ENCODE measurements around the gene MPZL3. TPM values are rescaled to one million over a fixed set of nuclear protein-coding genes. Genes with fewer than 3 reads are reported as not detected.

MPZL3 gene
- total RNA-seq, 1 experiment from 2014 or later: 7.0 TPM

DNA sequence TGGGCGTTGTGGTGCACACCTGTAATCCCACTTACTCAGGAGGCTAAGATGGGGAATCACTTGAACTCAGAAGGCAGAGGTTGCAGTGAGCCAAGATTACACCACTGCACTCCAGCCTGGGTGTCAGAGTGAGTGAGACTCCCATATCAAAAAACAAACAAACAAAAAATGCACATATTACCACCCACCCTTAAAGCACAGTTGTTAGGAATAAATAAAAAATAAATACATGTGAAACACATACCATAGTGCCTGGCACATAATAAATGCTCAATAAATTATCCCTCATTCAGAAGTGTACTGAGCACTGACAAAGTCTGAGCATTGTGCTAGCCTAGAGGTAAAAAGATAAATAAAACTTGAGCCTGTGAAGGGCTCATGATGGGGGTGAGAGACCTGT lies 18.3 kb downstream of the MPZL3 start:
- H3K79me2 ChIP-seq (ENCODE audit: low read length): no peaks in the 10 kb centered on the region
- H3K27ac ChIP-seq (ENCODE audit: low read length): no peak overlapping the region
- no peak overlapping the region for H3K4me2 ChIP-seq (ENCODE audit: low read depth, low read length, poor library complexity, severe bottlenecking)
- H3K9ac ChIP-seq (ENCODE audit: low read length): no peak overlapping the region
- no peak overlapping the region for H2AFZ ChIP-seq (ENCODE audit: low read length)
- no peaks in the 10 kb centered on the region for H3K9me2 ChIP-seq (replicated peaks; ENCODE audit: insufficient read depth, low read length)
- H3K36me3 ChIP-seq (ENCODE audit: insufficient read depth, low read length): no peaks in the 10 kb centered on the region
- H3K27me3 ChIP-seq (ENCODE audit: low read length): no peaks in the 10 kb centered on the region
- no peak overlapping the region for H3K4me3 ChIP-seq (ENCODE audit: low read length)
- peaks cover 38% of the 10 kb centered on the region for H3K4me1 ChIP-seq (ENCODE audit: low read length)
- H4K20me1 ChIP-seq (ENCODE audit: insufficient read depth, low read depth, low read length): no peaks in the 10 kb centered on the region
- no peak for DNase-seq
- H3K9me3 ChIP-seq (ENCODE audit: low read length): no peaks in the 10 kb centered on the region

DNA sequence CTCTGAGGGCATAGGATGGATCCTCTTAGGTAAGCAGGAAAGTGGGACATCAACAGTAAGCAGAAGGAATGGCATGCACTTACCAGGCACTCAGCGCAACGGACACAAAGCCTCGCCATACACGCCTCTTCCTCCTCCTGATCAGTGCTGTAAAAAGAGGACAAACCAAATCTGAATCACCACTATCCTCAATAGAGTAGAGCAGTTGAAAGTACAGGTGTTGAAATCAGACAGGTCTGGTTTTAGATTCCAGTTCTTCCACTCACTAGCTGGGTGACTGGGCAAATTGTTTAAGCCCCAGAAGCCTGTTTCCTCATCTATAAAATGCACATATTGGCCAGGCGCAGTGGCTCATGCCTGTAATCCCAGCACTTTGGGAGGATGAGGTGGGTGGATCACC lies 18.8 kb downstream of the MPZL3 start:
- DNase-seq: no peak
- H4K20me1 ChIP-seq (ENCODE audit: insufficient read depth, low read depth, low read length): no peaks in the 10 kb centered on the region
- no peaks in the 10 kb centered on the region for H3K9me2 ChIP-seq (replicated peaks; ENCODE audit: insufficient read depth, low read length)
- H3K4me3 ChIP-seq (ENCODE audit: low read length): no peak overlapping the region
- H3K9me3 ChIP-seq (ENCODE audit: low read length): no peaks in the 10 kb centered on the region
- no peak overlapping the region for H3K4me2 ChIP-seq (ENCODE audit: low read depth, low read length, poor library complexity, severe bottlenecking)
- H3K79me2 ChIP-seq (ENCODE audit: low read length): no peaks in the 10 kb centered on the region
- H3K27ac ChIP-seq (ENCODE audit: low read length): no peak overlapping the region
- H3K9ac ChIP-seq (ENCODE audit: low read length): no peak overlapping the region
- H3K4me1 ChIP-seq (ENCODE audit: low read length): peaks cover 41% of the 10 kb centered on the region
- H2AFZ ChIP-seq (ENCODE audit: low read length): no peak overlapping the region
- no peaks in the 10 kb centered on the region for H3K36me3 ChIP-seq (ENCODE audit: insufficient read depth, low read length)
- no peaks in the 10 kb centered on the region for H3K27me3 ChIP-seq (ENCODE audit: low read length)

DNA sequence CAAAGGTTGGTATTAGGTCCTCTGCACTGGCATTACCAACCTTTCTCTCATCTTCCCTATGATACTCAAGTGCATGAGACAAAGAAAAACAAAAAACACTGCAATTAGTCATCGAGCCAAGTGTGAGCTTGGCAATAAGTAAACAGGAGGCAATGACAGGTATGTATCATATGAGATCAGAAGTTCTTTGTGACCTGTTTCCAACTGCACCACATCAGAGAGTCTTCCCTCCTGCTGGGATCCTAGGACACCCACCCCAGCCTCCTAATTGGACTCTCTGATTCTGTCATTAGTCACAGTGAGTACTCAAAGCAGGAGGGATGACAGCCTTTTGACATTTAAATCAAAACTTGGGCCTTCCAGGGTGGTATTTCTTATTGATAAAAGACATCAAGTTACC lies 19.5 kb downstream of the MPZL3 start:
- Histone ChIP-seq H3K27ac (ENCODE audit: low read length) (no peak overlapping the region), H4K20me1 (ENCODE audit: insufficient read depth, low read depth, low read length) (no peaks in the 10 kb centered on the region), H3K9me2 (replicated peaks; ENCODE audit: insufficient read depth, low read length) (no peaks in the 10 kb centered on the region), H3K9me3 (ENCODE audit: low read length) (no peaks in the 10 kb centered on the region), H3K4me1 (ENCODE audit: low read length) (peaks cover 45% of the 10 kb centered on the region), H3K9ac (ENCODE audit: low read length) (no peak overlapping the region), H3K4me3 (ENCODE audit: low read length) (no peak overlapping the region), H3K27me3 (ENCODE audit: low read length) (no peaks in the 10 kb centered on the region), H2AFZ (ENCODE audit: low read length) (no peak overlapping the region), H3K4me2 (ENCODE audit: low read depth, low read length, poor library complexity, severe bottlenecking) (no peak overlapping the region), H3K79me2 (ENCODE audit: low read length) (no peaks in the 10 kb centered on the region), H3K36me3 (ENCODE audit: insufficient read depth, low read length) (no peaks in the 10 kb centered on the region)
- DNase-seq: no peak

DNA sequence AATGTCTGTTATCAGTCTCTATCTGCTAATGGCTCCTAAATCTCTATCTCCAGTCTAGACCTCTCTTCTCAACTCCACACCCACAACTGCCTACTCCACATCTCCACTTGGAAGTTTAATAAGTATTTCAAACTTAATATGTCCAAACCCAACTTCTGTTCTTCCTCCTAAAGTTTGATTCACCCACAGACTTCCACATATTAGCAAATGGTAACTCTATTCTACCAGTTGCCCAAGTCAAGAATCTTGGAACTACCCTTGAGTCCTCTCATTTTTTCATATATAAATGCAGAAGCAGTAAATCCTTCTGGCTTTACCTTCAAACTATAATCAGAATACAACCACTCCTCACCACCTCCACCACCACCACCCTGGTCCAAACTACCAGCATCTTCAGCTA lies 20.7 kb downstream of the MPZL3 start:
- Histone ChIP-seq H3K9ac (ENCODE audit: low read length) (no peak overlapping the region), H3K4me1 (ENCODE audit: low read length) (peaks cover 51% of the 10 kb centered on the region), H3K27ac (ENCODE audit: low read length) (0 out of 2 replicates have a peak overlapping the region, but pooled peaks have one; percentile 22), H3K9me2 (replicated peaks; ENCODE audit: insufficient read depth, low read length) (no peaks in the 10 kb centered on the region), H3K79me2 (ENCODE audit: low read length) (no peaks in the 10 kb centered on the region), H3K27me3 (ENCODE audit: low read length) (no peaks in the 10 kb centered on the region), H3K4me3 (ENCODE audit: low read length) (no peak overlapping the region), H4K20me1 (ENCODE audit: insufficient read depth, low read depth, low read length) (no peaks in the 10 kb centered on the region), H3K4me2 (ENCODE audit: low read depth, low read length, poor library complexity, severe bottlenecking) (no peak overlapping the region), H2AFZ (ENCODE audit: low read length) (no peak overlapping the region), H3K36me3 (ENCODE audit: insufficient read depth, low read length) (no peaks in the 10 kb centered on the region), H3K9me3 (ENCODE audit: low read length) (no peaks in the 10 kb centered on the region)
- DNase-seq: no peak

DNA sequence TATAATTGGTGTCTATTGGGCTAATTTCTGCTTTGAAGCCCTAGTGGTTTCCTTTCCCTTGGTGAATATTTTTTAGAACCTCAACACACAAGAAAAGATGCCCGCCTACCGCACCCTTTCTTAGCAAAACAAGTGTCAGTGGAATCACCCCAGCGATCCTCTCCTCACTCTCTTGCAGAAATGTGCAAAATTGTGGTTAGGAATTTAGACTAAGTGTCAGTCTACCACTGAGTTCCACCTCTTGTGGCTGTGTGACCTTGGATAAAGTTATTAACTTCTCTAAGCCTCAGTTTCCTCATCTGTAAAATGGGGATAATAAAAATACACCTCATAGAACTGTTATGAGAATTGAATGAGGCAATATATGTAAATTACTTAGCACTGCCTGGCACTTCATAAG lies 22.1 kb downstream of the MPZL3 start:
- Histone ChIP-seq H3K36me3 (ENCODE audit: insufficient read depth, low read length) (peaks cover 9% of the 10 kb centered on the region), H3K9me3 (ENCODE audit: low read length) (peaks cover 5% of the 10 kb centered on the region; the same call in 1 of the 2 replicates), H3K4me2 (ENCODE audit: low read depth, low read length, poor library complexity, severe bottlenecking) (no peak overlapping the region), H3K79me2 (ENCODE audit: low read length) (no peaks in the 10 kb centered on the region), H3K27me3 (ENCODE audit: low read length) (no peaks in the 10 kb centered on the region), H3K4me1 (ENCODE audit: low read length) (peaks cover 54% of the 10 kb centered on the region), H2AFZ (ENCODE audit: low read length) (no peak overlapping the region), H4K20me1 (ENCODE audit: insufficient read depth, low read depth, low read length) (no peaks in the 10 kb centered on the region), H3K9ac (ENCODE audit: low read length) (no peak overlapping the region), H3K4me3 (ENCODE audit: low read length) (no peak overlapping the region), H3K27ac (ENCODE audit: low read length) (peak overlapping the region; percentile 99), H3K9me2 (replicated peaks; ENCODE audit: insufficient read depth, low read length) (no peaks in the 10 kb centered on the region)
- no peak for DNase-seq

DNA sequence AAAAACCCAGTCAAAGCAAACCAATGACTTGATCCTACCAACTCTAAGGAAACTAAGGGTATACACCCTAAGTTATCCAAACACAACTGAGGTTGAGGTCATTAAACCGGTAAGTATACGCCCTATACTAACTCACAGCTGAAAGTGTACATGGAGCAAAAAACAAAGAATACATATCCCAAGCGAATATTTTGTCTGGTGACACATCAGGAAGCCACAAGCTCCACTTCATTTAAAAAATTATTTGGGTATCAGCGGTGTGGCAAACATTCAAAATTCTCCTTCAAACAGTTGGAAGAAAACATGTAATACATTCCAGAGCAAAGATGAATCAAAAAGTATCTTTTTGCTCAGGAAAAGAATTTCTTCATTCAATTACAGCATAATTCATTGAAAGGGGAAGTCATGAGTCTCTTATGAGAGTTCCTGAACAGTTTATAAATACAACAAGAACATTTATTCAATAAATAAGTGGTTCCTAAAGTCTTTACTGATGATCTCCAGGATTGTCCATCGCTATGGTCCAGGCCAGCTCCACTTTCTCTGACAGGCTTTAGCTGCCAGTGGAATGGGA lies 22.8 kb downstream of the MPZL3 start:
- H3K27me3 ChIP-seq (ENCODE audit: low read length): no peaks in the 10 kb centered on the region
- H3K9me2 ChIP-seq (replicated peaks; ENCODE audit: insufficient read depth, low read length): no peaks in the 10 kb centered on the region
- H3K9me3 ChIP-seq (ENCODE audit: low read length): peaks cover 5% of the 10 kb centered on the region; the same call in 1 of the 2 replicates
- peaks cover 54% of the 10 kb centered on the region for H3K4me1 ChIP-seq (ENCODE audit: low read length)
- no peak for DNase-seq
- H3K4me2 ChIP-seq (ENCODE audit: low read depth, low read length, poor library complexity, severe bottlenecking): no peak overlapping the region
- H4K20me1 ChIP-seq (ENCODE audit: insufficient read depth, low read depth, low read length): no peaks in the 10 kb centered on the region
- peaks cover 9% of the 10 kb centered on the region for H3K36me3 ChIP-seq (ENCODE audit: insufficient read depth, low read length)
- H3K27ac ChIP-seq (ENCODE audit: low read length): peak overlapping the region; percentile 99
- H2AFZ ChIP-seq (ENCODE audit: low read length): no peak overlapping the region
- H3K79me2 ChIP-seq (ENCODE audit: low read length): no peaks in the 10 kb centered on the region
- no peak overlapping the region for H3K4me3 ChIP-seq (ENCODE audit: low read length)
- H3K9ac ChIP-seq (ENCODE audit: low read length): no peak overlapping the region

DNA sequence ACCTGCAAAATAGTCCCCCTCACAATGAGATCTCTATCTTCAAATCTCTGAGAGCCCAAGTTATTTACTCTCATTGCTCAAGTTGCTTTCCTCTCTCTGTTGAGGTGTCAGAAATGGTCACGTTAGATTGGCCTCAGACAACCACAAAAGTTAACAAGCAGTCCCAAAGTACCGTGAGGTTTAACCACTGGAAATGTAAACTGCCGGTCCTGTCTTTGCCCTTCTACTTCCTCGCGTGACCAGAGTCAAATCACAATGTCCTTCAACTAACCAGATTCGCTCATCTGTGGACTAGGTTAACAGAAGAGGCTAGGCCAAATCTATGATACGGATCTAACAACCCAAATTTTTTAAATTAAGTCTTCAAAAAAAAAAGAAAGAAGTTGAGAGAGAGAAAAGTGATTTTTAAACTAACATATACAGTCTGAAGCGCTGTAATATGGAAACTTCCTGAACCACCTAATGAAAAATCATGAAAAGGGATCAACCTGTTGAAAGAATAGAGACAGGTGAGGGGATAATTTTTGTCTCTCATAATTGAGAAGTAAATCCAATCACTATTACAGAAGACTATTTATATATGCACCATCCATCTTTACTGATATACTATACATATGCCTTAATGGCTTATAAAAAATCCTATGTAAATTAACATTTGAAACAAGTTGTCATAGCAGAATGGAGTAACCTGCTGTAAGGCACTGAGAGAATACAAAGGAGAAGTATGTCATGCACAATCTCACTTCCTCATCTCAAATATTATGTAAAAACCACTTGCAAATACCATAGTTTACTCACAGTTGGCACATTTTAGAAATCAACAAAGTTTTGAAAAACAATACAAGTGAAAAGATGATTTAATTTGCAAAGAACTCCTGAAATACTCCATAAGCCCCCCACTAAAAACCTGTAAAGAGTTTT lies 24.0 kb downstream of the MPZL3 start:
- no peak overlapping the region for H2AFZ ChIP-seq (ENCODE audit: low read length)
- H3K4me3 ChIP-seq (ENCODE audit: low read length): peak overlapping the region; percentile 23; the same call in 1 of the 2 replicates
- no peaks in the 10 kb centered on the region for H3K9me2 ChIP-seq (replicated peaks; ENCODE audit: insufficient read depth, low read length)
- H3K9ac ChIP-seq (ENCODE audit: low read length): peak overlapping the region; percentile 58
- peak overlapping the region; percentile 65 for H3K4me2 ChIP-seq (ENCODE audit: low read depth, low read length, poor library complexity, severe bottlenecking)
- H3K27ac ChIP-seq (ENCODE audit: low read length): peak overlapping the region; percentile 99
- H3K27me3 ChIP-seq (ENCODE audit: low read length): no peaks in the 10 kb centered on the region
- peaks cover 67% of the 10 kb centered on the region for H3K4me1 ChIP-seq (ENCODE audit: low read length)
- H3K79me2 ChIP-seq (ENCODE audit: low read length): no peaks in the 10 kb centered on the region
- peak; percentile 80 for DNase-seq
- H4K20me1 ChIP-seq (ENCODE audit: insufficient read depth, low read depth, low read length): no peaks in the 10 kb centered on the region
- H3K9me3 ChIP-seq (ENCODE audit: low read length): peaks cover 5% of the 10 kb centered on the region; the same call in 1 of the 2 replicates
- peaks cover 9% of the 10 kb centered on the region for H3K36me3 ChIP-seq (ENCODE audit: insufficient read depth, low read length)

DNA sequence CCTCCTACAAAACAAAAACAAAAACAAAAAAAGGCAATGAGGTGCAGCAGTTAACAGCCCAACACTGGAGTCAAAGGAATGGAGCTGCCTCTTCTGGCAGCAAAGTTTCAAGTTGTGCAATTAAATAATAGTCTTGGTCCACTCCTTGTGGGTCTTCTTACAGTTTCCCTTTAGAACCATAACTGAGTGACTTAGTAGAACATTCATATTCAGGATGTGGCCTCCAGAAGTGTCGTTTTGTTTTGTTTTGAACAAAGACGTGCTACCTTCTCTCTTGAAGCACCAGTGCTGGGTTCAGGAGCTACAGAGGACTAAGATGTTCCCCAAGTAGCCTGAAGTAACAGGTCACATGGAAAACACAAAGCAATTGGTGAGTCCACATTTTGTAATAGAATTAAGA lies 25.4 kb downstream of the MPZL3 start:
- Histone ChIP-seq H3K36me3 (ENCODE audit: insufficient read depth, low read length) (peaks cover 9% of the 10 kb centered on the region), H3K9me2 (replicated peaks; ENCODE audit: insufficient read depth, low read length) (no peaks in the 10 kb centered on the region), H3K27ac (ENCODE audit: low read length) (peak overlapping the region; percentile 99), H2AFZ (ENCODE audit: low read length) (no peak overlapping the region), H3K9me3 (ENCODE audit: low read length) (peaks cover 5% of the 10 kb centered on the region; the same call in 1 of the 2 replicates), H3K4me1 (ENCODE audit: low read length) (peaks cover 74% of the 10 kb centered on the region), H4K20me1 (ENCODE audit: insufficient read depth, low read depth, low read length) (no peaks in the 10 kb centered on the region), H3K4me3 (ENCODE audit: low read length) (no peak overlapping the region), H3K79me2 (ENCODE audit: low read length) (no peaks in the 10 kb centered on the region), H3K9ac (ENCODE audit: low read length) (no peak overlapping the region), H3K4me2 (ENCODE audit: low read depth, low read length, poor library complexity, severe bottlenecking) (no peak overlapping the region), H3K27me3 (ENCODE audit: low read length) (no peaks in the 10 kb centered on the region)
- no peak for DNase-seq

Measured in Karpas-422 (cell line).